Omental fat pad (tissue), 4 donors: ENCODE results near the gene NELL1. TPM values are rescaled to one million over a fixed set of nuclear protein-coding genes. Genes with fewer than 3 reads are reported as not detected.

Source experiments
- ATAC-seq: fragments of 150-250 bp; one replicate; pipeline ENCODE4 v1.9.1; 2016; ENCODE audit warnings: mild to moderate bottlenecking, moderate library complexity; ENCODE audit not compliant: low FRiP score
- DNase-seq: peaks from one replicate; pipeline ENCODE4 v3.0.0-alpha.2; 2019; ENCODE audit warnings: low spot score
- total RNA-seq, 4 donors: library from RNA; depleted of rRNA; stranded (reverse); fragments of >200 nt; gene quantifications; one replicate each; pipeline ENCODE4 v1.1.0, GENCODE V29; 2016
- TF ChIP-seq, protein P1 (sequence below), 3 donors: fragments of 450-650 bp; IDR thresholded peaks; one replicate each; pipeline ENCODE4 v1.5.1; 2016 to 2017; ENCODE audit warnings: antibody characterized with exemption in 3 of 3, mild to moderate bottlenecking in 3 of 3, moderate library complexity in 2 of 3

Gene NELL1
- total RNA-seq, 4 donors from 2014 or later, result 0.48 to 1.3 TPM; not detected in 2

DNA sequence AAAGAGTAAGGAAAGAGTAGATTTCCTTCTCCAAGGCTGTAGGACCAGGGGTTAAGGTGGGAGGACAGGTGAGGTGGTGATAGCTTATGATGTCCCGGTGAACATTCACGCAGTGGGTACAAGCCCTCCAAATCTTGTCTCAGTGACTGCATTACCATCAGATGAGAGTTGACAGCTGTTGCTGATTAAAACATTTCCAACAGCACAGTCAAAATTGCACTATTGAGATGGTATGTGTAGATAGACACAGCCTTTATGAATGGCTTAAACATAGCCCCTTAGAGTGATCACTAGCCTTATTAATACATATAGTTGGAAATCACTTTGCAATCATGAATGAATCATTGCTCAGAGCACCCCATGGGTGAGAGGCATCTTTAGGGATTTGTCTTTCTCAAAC is 7.3 kb downstream of the NELL1 start:
- no peak for DNase-seq
- TF ChIP-seq, protein P1, sequence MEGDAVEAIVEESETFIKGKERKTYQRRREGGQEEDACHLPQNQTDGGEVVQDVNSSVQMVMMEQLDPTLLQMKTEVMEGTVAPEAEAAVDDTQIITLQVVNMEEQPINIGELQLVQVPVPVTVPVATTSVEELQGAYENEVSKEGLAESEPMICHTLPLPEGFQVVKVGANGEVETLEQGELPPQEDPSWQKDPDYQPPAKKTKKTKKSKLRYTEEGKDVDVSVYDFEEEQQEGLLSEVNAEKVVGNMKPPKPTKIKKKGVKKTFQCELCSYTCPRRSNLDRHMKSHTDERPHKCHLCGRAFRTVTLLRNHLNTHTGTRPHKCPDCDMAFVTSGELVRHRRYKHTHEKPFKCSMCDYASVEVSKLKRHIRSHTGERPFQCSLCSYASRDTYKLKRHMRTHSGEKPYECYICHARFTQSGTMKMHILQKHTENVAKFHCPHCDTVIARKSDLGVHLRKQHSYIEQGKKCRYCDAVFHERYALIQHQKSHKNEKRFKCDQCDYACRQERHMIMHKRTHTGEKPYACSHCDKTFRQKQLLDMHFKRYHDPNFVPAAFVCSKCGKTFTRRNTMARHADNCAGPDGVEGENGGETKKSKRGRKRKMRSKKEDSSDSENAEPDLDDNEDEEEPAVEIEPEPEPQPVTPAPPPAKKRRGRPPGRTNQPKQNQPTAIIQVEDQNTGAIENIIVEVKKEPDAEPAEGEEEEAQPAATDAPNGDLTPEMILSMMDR (IDR thresholded peaks at IDR 0.05), result no peak
- ATAC-seq, result no peak

GRCh38 chr11:20688761-20689160 is 19.4 kb downstream of the NELL1 start:
- ATAC-seq (no peak), DNase-seq (no peak)
- TF ChIP-seq, protein P1 (IDR thresholded peaks at IDR 0.05), result no peak

DNA sequence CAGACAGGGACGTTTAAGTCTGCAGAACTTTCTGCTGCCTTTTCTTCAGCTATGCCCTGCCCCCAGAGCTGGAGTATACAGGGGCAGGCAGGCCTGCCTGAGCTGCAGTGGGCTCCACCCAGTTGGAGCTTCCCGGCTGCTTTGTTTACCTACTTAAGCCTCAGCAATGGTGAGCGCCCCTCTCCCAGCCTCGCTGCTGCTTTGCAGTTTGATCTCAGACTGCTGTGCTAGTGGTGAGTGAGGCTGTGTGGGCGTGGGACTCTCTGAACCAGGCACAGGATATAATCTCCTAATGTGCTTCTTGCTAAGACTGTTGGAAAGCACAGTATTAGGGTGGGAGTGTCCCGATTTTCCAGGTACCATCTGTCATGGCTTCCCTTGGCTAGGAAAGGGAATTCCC is 38.5 kb downstream of the NELL1 start:
- DNase-seq (no peak), ATAC-seq (no peak)
- TF ChIP-seq, protein P1 (IDR thresholded peaks at IDR 0.05), result no peak

DNA sequence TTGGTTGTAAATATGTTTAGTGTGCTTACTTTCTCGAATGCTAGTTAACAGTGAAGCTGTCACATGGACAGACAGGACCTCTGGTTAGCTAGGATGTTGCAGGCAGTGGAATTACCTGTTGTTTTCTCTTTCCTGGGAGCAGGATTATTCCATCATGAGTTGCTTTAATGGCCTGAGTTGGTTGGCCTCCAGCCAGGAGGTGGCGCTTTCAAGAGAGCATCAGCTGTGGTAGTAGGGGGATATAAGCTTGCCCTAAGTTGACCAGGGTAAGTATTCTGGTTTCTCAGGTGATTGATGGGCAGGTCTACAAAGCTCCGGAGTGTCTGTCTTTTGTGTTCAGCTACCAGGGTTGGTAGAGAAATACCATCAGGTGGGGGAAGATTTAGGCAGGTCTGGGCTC is 43.5 kb downstream of the NELL1 start:
- ATAC-seq, result no peak
- TF ChIP-seq, protein P1 (IDR thresholded peaks at IDR 0.05), result no peak
- DNase-seq, result no peak

DNA sequence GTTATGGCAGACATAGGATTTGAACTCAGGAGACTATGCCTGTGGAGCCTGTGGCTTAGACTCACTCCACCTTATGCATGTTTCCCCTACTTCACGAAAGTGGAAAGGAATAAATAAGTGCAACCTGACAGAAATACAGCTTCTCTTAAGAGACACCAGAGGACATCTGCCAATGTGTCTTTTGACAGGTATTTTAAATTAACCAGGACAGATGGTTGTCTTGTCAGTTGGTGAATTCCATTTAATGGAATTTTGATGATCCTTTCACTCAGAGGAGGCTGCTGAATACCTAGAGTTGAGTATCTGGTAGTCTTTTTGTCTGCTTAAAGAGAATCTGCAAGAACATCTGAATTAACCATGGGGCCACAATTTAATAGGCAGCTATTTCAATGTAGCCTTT is 46.1 kb downstream of the NELL1 start:
- DNase-seq (no peak), ATAC-seq (no peak)
- TF ChIP-seq, protein P1 (IDR thresholded peaks at IDR 0.05), result no peak

DNA sequence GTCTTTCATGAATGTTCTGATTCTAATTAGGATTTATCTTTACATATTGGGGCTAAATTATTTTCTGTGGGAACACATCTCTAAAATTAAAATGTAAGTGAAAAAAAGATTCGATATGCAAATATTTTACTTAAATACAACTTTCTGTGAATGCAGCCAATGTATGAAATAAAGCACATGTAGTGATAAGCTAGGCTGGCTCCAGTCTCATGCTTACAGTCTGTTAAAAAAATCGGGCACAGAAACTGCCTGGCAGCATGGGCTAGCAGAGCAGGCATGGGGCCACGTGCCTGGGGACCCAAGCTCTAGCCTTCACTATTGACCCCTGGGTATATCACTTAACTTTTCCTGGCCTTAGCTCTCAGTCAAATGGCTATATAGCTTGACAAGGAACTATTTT is 46.5 kb downstream of the NELL1 start:
- TF ChIP-seq, protein P1 (IDR thresholded peaks at IDR 0.05), result no peak
- ATAC-seq, result no peak
- DNase-seq, result no peak

GRCh38 chr11:20719821-20720220 is 50.4 kb downstream of the NELL1 start:
- DNase-seq (no peak), ATAC-seq (no peak)
- TF ChIP-seq, protein P1 (IDR thresholded peaks at IDR 0.05), result no peak
